ENCODE data around the gene HLA-G.
"Not testable (repeated sequence)": the region's sequence is repeated elsewhere in the genome, so short reads cannot be mapped to it uniquely, and the experiment has no call there.

Gene HLA-G

DNA sequence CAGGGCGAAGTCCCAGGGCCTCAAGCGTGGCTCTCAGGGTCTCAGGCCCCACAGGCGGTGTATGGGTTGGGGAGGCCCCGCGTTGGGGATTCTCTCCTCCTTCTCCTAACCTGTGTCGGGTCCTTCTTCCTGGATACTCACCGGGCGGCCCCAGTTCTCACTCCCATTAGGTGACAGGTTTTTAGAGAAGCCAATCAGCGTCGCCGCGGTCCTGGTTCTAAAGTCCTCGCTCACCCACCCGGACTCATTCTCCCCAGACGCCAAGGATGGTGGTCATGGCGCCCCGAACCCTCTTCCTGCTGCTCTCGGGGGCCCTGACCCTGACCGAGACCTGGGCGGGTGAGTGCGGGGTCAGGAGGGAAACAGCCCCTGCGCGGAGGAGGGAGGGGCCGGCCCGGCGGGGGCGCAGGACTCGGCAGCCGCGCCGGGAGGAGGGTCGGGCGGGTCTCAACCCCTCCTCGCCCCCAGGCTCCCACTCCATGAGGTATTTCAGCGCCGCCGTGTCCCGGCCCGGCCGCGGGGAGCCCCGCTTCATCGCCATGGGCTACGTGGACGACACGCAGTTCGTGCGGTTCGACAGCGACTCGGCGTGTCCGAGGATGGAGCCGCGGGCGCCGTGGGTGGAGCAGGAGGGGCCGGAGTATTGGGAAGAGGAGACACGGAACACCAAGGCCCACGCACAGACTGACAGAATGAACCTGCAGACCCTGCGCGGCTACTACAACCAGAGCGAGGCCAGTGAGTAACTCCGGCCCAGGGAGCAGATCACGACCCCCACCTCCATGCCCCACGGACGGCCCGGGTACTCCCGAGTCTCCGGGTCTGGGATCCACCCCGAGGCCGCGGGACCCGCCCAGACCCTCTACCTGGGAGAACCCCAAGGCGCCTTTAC is at the start of gene HLA-G:
TSS of gene HLA-G (plus strand) at position 247 of the 892 bp plus-strand sequence. CDS start at position 267, 20 bp downstream.
- DNase-seq (ENCODE audit: low read depth), result no peak

DNA sequence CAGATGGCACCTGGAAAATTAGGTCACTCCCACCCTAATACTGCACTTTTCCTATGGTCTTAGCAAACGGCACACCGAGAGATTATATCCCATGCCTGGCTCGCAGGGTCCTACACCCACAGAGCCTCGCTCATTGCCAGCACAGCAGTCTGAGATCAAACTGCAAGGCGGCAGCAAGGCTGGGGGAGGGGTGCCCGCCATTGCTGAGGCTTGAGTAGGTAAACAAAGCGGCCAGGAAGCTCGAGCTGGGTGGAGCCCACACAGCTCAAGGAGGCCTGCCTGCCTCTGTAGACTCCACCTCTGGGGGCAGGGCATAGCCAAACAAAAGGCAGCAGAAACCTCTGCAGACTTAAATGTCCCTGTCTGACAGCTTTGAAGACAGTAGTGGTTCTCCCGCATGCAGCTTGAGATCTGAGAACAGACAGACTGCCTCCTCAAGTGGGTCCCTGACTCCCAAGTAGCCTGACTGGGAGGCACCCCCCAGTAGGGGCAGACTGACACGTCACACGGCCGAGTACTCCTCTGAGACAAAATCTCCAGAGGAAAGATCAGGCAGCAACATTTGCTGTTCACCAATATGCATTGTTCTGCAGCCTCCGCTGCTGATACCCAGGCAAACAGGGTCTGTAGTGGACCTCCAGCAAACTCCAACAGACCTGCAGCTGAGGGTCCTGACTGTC is 47.5 kb upstream of the HLA-G start:
- DNase-seq (ENCODE audit: low read depth), result not testable (repeated sequence)

DNA sequence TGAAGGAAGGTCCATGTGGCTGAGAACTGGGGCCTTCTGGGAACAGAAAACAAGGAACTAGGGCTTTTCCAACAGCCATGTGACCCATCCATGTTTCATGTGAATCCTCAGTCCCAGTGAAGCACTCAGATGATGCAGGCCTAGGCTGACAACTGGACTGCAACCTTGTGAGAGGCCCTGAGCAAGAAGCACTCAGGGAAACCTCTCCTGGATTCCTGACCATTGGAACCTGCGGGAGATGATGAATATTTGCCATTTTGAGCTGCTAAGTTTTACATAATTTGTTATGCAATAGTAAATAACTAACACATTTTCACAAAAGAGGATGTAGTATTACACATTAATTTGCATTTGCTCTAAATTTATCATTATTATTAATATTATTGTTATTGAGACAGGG is 38.4 kb upstream of the HLA-G start:
- no peak for DNase-seq (ENCODE audit: low read depth)

DNA sequence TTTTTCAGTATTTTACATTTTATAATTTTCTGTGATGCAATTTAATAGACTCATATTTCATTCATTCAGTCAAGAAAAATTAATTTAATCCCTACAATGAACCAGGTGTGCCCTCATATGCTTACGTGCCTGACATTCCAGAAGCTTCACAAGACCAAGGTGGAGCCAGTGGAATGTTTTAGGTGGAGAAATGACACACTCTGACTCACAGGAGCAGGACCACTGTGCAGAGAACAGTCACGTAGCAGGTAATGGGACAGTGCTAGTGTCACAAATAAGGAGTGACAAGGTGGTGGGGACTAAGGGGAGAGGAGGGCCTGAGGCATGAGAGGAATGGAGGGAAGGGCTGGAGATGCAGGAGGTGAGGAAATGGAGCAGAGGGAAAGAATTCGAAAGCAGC is 37.0 kb upstream of the HLA-G start:
- no peak for DNase-seq (ENCODE audit: low read depth)

DNA sequence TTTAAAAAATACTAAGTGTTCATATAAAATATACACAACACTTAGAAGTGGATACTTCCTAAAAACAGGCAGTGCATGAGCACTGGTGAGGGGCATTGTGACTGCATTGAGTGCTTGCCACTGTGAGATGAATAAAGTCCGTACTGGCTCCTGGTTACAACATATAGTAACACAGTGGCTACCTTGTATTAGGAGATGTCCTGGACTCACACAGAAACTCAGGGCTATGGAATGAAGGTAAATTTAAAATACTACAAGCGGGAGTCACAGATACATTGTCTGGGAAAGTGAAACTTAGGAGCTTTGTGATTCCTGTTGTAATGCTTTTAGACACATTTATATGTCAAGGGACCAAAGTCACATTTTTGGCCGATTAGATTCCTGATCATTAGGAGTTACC is 36.5 kb upstream of the HLA-G start:
- DNase-seq (ENCODE audit: low read depth), result no peak

DNA sequence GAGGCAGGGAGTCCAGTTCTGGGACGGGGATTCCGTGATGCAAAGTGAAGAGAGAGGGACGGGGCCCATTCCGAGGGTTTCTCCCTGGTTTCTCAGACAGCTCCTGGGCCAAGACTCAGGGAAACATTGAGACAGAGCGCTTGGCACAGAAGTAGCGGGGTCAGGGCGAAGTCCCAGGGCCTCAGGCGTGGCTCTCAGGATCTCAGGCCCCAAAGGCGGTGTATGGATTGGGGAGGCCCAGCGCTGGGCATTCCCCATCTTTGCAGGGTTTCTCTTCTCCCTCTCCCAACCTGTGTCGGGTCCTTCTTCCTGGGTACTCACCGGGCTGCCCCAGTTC is 35.9 kb upstream of the HLA-G start:
- DNase-seq (ENCODE audit: low read depth), result no peak

DNA sequence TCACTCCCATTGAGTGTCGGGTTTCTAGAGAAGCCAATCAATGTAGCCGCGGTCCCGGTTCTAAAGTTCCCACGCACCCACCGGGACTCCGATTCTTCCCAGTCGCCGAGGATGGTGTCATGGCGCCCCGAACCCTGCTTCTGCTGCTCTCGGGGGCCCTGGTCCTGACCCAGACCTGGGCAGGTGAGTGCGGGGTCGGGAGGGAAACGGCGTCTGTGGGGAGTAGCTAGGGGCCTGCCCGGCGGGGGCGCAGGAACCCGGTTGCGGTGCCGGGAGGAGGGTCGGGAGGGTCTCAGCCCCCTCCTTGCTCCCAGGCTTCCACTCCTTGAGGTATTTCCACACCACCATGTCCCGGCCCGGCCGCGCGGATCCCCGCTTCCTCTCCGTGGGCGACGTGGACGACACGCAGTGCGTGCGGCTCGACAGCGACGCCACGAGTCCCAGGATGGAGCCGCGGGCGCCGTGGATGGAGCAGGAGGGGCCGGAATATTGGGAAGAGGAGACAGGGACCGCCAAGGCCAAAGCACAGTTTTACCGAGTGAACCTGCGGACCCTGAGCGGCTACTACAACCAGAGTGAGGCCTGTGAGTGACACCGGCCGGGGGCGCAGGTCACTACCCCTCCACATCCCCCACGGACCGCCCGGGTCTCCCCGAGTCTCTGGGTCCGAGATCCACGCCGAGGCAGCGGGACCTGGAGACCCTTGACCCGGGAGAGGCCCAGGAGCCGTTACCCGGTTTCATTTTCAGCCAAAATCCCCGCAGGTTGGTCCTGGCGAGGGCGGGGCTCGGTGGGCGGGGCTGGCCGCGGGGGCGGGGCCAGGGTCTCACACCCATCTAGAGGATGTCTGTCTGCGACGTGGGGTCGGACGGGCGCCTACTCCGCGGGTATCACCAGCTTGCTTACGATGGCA is 35.2 kb upstream of the HLA-G start:
- DNase-seq (ENCODE audit: low read depth), result peak; percentile 65

DNA sequence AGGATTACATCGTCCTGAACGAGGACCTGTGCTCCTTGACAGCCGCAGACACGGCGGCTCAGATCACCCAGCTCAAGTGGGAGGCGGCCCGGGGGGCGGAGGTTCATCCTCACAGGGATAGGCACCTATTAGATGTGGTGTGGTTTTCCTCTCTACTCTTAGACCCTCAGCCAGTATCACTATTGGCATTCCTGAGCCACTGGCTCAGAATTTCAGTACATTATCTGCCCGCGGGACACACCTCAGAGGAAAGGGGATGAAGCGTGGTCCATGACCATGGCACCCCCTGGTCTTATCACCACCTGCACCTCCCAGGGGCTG is 34.6 kb upstream of the HLA-G start:
- no peak for DNase-seq (ENCODE audit: low read depth)

DNA sequence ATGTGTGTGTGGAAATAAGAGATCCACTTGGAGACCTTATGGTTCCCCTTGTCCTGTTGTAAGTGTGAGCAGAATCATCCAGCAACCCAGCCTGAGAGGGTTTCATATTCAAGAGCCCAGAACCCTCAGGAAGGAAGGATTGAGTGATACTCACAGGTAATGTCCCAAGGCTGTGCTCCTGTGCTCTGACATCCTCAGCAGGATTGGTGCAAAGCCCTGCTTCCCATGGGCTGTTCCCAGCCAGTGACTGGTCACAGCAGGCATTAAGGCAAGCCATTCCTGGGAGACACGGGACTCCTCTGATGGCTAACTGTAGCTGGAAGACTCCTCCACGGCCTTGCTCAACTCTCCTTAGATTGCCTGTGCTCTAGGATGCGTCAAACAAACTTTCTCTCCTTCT is 33.8 kb upstream of the HLA-G start:
- no peak for DNase-seq (ENCODE audit: low read depth)

DNA sequence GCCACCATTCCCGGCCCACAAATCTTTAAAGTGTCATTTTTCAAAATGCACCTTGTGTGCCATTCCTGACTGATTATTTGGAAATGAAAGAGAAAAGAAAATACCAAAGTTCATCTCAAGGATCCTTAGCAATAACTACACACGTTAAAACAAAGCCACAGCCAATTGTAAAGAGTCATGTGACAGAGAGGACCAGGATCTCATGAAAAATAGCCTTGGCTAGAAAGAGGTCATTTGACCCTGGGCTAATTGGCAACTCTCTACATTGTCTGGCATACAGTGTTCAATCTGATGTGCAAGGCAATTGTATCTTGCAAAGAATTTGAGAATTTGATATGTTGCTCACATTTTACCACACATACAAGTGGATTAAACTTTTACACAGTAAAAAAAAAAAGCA is 31.6 kb upstream of the HLA-G start:
- no peak for DNase-seq (ENCODE audit: low read depth)

DNA sequence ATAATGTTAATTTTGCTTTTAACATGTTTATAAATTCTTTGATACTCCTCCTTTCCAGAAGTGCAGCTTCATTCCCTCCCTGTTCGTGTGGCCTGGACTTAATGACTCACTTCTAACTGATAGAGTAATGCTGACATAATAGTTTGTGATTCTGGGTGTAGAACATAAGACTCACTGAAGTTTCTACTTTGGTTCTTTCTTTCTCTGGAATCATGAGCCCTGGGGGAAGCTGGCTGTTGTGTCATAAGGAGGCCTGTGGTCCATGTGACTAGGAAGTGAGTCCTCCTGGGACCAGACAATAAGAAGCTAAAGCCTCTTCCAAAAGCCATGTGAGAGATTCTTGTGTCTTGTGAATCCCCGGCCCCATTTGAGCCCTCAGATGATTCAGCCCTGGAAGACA is 30.5 kb upstream of the HLA-G start:
- no peak for DNase-seq (ENCODE audit: low read depth)

DNA sequence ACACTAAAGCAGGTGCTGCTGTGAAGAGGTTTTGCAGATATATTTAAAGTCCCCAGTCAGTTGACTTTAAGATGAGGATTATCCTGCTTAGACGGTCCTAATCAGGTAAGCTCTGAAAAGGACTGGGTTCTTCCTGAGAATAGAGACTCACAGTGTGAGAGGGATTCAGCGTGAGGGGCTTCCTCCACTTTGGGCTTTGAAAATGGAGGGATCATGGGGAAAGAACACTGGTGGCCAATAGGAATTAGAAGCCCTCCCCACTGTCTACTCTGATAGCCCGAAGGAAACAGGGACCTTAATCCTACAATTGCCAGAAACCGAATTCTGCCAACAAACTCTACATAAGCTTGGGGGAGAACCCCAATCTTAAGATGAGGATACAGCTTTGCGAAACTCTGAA is 29.7 kb upstream of the HLA-G start:
- no peak for DNase-seq (ENCODE audit: low read depth)

DNA sequence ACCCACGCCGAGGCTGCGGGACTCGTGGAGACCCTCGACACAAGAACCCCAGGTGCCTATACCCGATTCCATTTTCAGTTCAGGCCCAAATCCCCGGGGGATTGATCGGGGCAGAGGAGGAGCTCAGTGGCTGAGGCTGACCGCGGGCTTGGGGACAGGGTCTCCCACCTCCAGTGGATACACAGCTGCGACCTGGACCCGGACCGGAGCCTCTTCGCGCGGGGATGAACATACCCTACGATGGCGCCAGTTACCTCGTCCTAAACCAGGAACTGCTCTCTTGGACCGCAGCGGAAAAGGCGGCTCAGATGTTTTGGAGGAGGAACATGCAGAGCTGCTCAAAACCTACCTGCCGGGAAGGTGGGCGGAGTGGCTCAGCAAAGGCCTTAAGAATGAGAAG is 27.4 kb upstream of the HLA-G start:
- DNase-seq (ENCODE audit: low read depth), result no peak

DNA sequence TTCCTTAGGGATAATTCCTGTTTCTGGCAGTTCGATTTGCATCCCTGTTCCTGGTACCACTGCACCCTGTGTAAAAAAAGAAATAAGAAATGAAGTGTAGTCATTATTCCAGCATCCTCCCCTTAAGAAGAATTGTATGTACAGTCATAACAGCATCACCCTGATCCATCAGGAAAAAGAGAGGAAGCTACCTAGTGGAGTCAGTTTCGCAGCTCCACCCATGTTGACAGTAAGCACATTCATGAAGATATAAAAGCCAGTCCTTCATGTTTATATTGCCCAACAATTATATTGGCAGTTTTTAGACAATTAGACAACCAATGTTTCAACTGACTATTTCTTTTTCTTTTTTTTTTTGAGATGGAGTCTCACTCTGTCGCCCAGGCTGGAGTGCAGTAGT is 21.2 kb upstream of the HLA-G start:
- DNase-seq (ENCODE audit: low read depth), result no peak

DNA sequence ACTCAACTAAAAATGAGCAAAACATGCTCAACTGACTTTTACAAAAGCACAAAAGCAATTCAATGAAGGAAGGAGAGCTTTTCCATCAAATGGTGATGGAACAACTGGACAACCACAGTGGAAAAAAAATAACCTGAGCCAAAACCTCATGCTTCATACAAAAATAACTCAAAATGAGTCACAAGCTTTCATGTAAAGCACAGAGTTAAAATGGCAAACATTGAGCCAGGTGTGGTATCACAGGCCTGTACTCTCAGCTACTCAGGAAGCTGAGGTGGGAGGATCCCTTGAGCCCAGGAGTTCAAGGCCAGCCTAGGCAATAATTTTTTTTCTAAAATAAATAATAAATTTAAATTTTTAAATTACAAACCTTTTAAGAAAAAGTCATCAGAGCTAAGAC is 18.4 kb upstream of the HLA-G start:
- DNase-seq (ENCODE audit: low read depth), result no peak

DNA sequence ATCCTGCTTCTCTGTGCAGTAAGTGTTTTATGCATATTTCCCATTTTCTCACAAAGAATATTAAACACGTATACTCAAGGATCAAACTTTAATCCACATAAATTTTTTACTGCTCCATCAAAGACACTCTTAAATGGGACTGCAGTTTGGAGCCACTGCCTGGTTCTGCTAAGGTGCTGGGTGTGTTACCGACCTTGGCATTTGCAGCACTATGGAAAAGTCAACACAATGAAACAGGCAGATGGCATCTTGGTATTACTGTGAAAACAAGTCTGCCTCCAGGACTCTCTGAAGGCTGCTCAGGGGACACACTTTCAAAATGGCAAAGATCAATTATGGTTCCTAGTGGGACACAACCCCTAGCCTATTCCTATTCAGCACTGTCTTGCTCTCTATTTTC is 17.3 kb upstream of the HLA-G start:
- no peak for DNase-seq (ENCODE audit: low read depth)

DNA sequence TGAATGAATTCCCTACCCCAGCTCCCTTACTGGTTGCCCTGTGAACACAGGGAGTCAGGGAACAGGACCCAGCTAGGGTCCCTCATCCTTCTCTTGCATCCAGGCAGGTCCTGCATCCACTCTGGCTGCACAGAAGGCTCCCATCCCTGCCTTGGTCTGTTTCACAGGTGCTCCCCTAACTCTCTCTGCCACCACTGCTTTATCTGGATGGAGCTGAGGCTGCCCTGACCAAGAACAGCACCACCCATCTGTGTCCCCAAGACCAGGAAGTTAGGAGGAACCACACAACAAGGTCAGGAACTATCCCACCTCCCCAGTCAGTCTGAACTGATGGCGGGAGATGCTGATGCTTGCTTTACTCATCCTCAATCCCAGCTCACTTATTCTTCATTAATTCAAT is 16.2 kb upstream of the HLA-G start:
- no peak for DNase-seq (ENCODE audit: low read depth)

DNA sequence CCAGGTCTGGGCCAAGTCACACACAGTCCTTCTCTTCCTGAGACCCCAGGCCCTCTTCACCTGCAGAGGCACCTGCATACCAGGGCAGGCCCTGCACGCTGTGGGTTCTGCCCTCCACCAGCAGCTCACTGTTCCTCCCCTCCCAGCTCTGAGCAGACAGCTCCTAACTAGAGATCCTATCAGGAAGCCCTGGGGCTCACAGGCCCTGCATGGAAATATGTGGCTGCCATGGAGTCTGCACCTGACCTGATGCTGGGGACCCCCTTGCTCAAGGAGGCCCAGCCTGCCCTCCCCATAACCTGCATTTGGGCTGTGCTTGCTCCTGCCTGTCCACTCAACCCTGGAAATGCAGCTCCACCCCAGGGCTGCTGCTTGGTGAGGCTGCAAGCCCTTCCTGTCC is 14.6 kb upstream of the HLA-G start:
- no peak for DNase-seq (ENCODE audit: low read depth)

DNA sequence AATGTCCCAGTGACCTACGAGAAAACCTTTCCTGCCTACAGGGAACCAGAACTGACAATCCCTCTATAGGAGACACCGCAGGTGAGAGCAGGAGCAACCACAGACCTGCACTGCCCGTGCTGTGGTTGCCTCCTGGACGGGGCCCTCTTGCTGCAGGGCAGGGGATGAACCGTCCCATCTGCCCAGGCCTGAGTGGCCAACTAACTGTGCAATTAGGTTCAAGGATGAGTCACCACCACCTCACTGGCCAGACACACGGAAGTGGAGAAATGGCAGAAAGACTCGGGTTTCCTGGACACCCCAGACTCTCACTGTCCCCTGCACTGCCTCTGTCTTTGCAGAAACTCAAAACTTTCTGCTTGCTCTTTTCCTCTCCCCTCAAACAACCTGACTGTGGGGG is 13.8 kb upstream of the HLA-G start:
- DNase-seq (ENCODE audit: low read depth), result no peak

DNA sequence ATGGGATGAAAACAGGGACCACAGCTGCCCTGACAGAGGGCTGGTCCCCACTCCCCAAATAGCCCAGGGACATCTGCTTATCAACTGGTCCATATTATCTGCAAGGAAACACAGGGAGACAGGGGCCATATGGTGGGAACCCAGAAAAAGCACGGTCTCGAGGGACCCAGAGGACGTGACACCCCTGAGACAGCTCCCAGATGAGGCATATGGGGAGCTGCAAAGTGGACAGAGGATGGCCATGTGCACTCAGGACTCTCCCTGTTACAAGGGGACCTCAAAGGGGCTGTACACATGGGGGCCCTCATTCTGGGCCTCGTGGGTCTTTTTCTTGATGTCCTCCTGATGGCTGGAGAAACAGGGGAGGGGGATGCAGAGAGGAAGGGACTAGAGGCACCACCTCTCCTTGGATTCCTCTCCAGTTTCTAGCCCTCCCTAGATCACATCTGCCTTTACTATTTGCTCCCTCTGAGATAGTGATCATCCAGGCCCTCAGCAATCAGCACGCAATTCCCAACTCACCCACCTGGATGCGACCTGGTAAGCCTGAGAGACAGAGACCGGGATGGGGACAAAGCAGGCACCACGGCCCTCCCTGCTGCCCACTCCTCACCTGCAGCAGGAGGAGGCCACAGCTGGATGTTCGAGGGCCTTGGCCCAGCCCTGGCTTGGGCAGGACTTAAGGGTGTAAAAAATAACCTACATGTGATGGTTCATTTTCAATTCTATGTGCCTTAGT is 13.1 kb upstream of the HLA-G start:
- DNase-seq (ENCODE audit: low read depth), result no peak

DNA sequence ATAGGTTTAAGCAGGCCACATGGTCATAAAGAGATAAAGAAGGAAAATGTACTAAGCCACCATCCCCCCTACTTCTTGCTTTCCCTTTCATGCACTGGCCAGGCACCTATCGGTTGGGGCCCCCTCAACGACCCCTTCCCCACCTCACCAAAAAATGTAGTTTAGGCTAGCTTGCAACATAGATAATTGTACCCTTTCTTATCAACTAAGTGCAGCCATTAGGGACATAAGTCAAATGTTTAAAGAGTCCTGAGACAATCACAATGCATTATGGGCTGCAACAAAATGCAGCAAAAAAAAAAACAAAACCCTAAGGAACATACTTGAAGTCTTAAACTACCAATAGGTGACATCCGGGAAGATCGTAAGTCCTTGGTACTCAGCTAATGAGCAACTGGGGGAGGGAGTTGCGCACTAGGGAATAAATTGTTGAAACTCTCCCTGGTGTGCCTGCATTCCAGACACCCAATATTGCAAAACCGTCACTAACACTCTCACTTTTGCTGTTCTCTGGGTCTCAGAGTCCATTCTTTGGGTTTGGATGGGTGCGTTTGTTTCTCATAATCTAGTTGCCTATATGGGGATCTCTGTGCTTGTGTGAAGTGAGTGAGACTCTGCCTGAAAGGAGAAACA is 12.4 kb upstream of the HLA-G start:
- no peak for DNase-seq (ENCODE audit: low read depth)

DNA sequence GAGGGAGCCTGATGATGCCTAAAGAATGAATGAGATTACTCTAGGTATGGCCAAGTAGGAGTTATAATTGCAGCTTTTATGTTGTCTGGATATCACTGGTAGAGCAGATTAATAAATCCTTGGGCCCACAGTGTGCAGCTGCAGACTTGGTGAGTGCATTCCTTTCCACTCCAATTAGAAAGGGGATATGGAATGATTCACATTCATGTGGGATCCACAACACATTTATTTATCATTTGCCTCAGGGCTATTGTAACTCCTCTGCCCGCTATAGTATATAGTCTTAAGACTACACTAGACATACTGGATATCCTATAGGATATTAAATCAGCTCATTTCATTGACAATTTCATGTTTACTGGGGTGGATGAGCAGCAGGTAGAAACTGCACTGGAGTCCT is 11.6 kb upstream of the HLA-G start:
- DNase-seq (ENCODE audit: low read depth), result no peak

Measured in stimulated activated CD8-positive, alpha-beta memory T cell treated with anti-CD3 and anti-CD28 coated beads, Interleukin-12 subunit alpha, Interleukin-12 subunit beta, amount 100 ng/mL, for 4 hours (primary cell).